ENCODE measurements around the gene MYO19.
A peak's percentile ranks its signal among the peaks of the same experiment; 100 is the strongest.

Gene MYO19

DNA sequence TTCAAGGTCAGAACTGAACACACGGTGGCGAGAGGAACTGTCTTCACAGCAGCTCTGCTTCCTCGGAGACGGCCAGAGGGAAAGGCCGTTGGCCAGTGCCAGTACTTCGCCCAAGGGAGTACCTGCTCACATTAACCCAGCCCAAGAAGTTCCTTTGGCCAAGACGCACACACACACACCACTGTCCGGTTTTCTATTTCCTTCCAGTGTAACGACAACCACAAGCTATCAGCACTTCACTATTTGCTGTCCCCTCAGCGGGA is 9.3 kb upstream of the MYO19 start:
- TF ChIP-seq, protein P1, sequence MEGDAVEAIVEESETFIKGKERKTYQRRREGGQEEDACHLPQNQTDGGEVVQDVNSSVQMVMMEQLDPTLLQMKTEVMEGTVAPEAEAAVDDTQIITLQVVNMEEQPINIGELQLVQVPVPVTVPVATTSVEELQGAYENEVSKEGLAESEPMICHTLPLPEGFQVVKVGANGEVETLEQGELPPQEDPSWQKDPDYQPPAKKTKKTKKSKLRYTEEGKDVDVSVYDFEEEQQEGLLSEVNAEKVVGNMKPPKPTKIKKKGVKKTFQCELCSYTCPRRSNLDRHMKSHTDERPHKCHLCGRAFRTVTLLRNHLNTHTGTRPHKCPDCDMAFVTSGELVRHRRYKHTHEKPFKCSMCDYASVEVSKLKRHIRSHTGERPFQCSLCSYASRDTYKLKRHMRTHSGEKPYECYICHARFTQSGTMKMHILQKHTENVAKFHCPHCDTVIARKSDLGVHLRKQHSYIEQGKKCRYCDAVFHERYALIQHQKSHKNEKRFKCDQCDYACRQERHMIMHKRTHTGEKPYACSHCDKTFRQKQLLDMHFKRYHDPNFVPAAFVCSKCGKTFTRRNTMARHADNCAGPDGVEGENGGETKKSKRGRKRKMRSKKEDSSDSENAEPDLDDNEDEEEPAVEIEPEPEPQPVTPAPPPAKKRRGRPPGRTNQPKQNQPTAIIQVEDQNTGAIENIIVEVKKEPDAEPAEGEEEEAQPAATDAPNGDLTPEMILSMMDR (IDR thresholded peaks at IDR 0.05; ENCODE audit: low read length, missing control alignments): peak; percentile 27
- DNase-seq (ENCODE audit: low read depth): peak; percentile 65
- H3K4me3 ChIP-seq (replicated peaks; ENCODE audit: low read depth, low read length): peak overlapping the region; percentile 73

DNA sequence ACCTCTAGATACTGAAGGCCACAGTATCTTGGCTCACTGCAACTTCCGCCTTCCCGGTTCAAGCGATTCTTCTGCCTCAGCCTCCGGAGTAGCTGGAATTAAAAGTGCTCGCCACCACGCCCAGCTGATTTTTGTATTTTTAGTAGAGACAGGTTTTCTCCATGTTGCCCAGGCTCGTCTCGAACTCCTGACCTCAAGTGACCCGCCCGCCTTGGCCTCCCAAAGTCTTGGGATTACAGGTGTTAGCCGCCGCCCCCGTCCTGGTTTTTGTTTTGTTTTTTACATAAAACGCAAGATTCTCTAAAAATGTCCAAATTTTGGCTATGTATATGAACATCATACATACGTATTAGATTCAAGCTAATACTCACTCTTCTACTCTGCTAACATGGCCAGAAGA is 8.1 kb upstream of the MYO19 start:
- DNase-seq (ENCODE audit: low read depth): no peak
- TF ChIP-seq, protein P1 (IDR thresholded peaks at IDR 0.05; ENCODE audit: low read length, missing control alignments): no peak

DNA sequence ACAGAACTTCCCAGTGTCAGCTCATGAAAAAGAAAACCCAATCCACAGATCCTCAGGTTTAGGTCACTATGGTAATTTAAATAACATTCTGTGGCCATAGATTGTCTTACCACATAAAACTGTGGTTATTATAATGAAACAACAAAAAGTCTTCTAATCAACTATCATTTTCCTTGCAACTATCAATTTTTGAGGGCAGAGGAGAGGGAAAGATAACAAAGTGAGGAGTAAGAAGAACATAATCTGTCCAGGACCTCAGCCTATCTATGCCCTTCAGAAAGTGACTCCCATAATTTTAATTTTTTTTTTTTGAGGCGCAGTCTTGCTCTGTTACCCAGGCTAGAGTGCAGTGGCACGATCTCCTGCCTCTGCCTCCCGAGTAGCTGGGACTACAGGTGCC is 6.0 kb upstream of the MYO19 start:
- no peak overlapping the region for H3K4me3 ChIP-seq (replicated peaks; ENCODE audit: low read depth, low read length)
- TF ChIP-seq, protein P1 (IDR thresholded peaks at IDR 0.05; ENCODE audit: low read length, missing control alignments): no peak
- DNase-seq (ENCODE audit: low read depth): no peak

More for the DNA sequence above, 8.1 kb upstream of the MYO19 start:
- H3K4me3 ChIP-seq (replicated peaks; ENCODE audit: low read depth, low read length): no peak overlapping the region

DNA sequence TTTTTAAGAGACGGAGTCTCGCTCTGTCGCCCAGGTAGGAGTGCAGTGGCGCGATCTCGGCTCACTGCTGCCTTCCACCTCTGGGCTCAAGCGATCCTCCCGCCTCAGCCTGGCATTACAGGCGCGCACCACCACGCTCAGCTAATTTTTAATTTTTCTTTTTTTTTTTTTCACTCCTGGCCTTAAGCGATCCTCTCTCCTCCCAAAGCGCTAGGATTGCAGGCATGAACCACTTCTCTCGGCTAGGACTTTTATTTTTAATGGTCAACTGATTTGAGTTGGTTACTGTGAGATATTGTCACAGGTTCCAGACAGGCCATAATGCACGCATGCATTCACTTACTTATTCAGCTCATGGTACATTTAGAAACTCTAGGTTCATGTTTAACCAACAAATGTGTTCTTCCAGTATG is 1.0 kb upstream of the MYO19 start:
- no peak for DNase-seq (ENCODE audit: low read depth)
- TF ChIP-seq, protein P1 (IDR thresholded peaks at IDR 0.05; ENCODE audit: low read length, missing control alignments): no peak
- peak overlapping the region; percentile 92 for H3K4me3 ChIP-seq (replicated peaks; ENCODE audit: low read depth, low read length)

DNA sequence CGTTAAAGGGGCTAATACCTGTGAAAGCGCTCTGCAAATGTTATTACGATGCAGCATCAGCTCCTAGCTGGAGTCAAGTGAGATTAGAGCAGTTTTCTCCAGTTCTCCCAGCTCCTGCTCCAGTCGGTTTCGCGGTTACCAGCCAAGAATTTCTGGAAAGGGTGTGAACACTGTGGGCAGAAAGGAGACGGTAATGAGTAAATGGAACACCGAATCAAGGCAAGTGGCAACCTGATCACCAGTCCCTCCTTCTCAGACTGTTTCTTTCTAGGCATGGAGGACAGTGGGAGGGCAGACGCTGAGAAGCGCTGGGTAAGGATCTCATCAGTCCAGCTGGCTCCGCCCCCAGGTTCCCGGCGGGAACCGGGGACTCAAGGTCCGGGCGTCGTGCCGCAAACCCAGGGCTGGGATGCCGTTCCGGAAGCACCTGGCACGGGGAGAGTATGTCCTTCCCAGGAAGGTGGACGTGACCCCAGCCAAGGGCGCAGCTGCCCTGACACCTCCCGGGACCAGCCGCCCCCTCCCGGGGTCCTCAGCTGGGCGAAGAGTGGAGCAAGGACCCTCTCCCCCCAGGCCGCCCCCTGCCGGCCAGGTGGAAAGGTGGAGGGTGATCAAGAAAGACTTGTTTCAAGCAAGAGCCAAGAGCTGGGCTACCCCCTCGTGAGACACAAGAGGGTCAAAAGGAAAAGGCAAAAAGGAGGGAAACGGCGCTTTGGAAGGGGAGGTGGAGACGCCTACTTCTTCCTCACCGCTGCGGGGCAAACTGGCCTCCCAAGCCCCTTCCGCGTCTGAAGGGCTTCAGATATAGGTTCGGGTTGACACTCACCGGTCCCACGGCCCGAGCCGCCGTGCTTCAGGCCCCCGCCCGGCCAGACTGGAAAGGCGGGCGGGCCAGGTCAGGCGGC is 481 bp downstream of the MYO19 start:
- TF ChIP-seq, protein P1 (IDR thresholded peaks at IDR 0.05; ENCODE audit: low read length, missing control alignments): peak; percentile 49
- H3K4me3 ChIP-seq (replicated peaks; ENCODE audit: low read depth, low read length): peak overlapping the region; percentile 92
- DNase-seq (ENCODE audit: low read depth): peak; percentile 47

DNA sequence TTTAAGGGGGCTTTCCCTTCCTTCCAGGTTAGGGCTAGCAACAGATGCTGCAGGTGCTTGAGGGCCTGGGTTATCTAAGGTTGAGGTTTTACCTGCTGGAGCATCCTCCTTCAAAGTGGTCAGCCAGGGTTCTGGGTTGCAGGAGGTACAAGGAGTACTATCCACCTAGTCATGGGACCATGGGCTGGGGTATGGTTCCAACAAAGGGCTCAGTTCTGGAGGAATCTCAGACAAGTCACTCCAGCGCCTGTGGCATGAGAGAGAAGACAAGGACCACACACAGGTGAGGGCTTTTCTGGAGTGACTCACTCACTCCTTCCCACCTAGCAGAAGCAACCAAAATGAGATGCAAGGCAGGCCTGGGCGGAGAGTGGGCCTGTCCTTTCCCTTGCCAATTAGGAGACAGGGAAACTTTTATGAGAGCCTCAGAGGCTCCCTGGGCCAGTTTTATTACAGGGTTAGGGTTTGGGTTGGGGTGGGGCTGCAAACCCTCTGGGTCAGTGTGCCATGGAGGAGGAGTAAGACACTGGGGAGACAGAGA is 2.2 kb downstream of the MYO19 start:
- TF ChIP-seq, protein P1 (IDR thresholded peaks at IDR 0.05; ENCODE audit: low read length, missing control alignments): no peak
- DNase-seq (ENCODE audit: low read depth): no peak
- no peak overlapping the region for H3K4me3 ChIP-seq (replicated peaks; ENCODE audit: low read depth, low read length)

Data from fibroblast of pulmonary artery (primary cell).